Ovary (tissue), 9 donors: Measurements from ENCODE around the gene PXT1. TPM values are rescaled to one million over a fixed set of nuclear protein-coding genes. Genes with fewer than 3 reads are reported as not detected.

Source experiments
- DNase-seq, 5 donors: peaks; one replicate each; pipeline ENCODE4 v3.0.0-alpha.2; 2019 to 2020
- H3K27ac ChIP-seq, 2 donors: fragments of 200-600 bp; one replicate each; pipeline versions ENCODE4 v1.5.1 to v1.8.0; 2019 to 2022
- H3K27me3 ChIP-seq: fragments of 200-600 bp; one replicate; pipeline ENCODE4 v1.8.0; 2022
- H3K36me3 ChIP-seq: fragments of 200-600 bp; sonication (generic); one replicate; pipeline ENCODE4 v1.5.1; 2019
- H3K4me1 ChIP-seq: one replicate; pipeline ENCODE4 v1.8.1; 2013; ENCODE audit warnings: mild to moderate bottlenecking, moderate library complexity; ENCODE audit not compliant: insufficient read depth
- H3K4me3 ChIP-seq: fragments of 200-600 bp; sonication (generic); one replicate; pipeline ENCODE4 v1.5.1; 2017
- H3K9me3 ChIP-seq, 2 donors: fragments of 200-600 bp in 1 of 2; sonication (generic) in 1 of 2; one replicate each; pipeline versions ENCODE4 v1.5.1 to v1.8.1; 2013 to 2019; ENCODE audit warnings: mild to moderate bottlenecking in 1 of 2, moderate library complexity in 1 of 2
- EP300 ChIP-seq: sonication (generic); formaldehyde crosslinking; IDR thresholded peaks from one replicate; pipeline ENCODE4 v1.6.1; 2017; ENCODE audit warnings: antibody characterized with exemption
- POLR2A ChIP-seq: fragments of 450-650 bp; IDR thresholded peaks from one replicate; pipeline ENCODE4 v1.6.1; 2017; ENCODE audit warnings: antibody characterized with exemption, mild to moderate bottlenecking, moderate library complexity
- WGBS, 3 donors: extraction: QIAGEN DNeasy Blood & Tissue Kit in 1 of 3; methylation state at CpG; one replicate each; pipeline versions ENCODE4 v1.1.5 to v1.1.7; 2013 to 2017; 5-methylcytosine and 5-hydroxymethylcytosine counted together
- intact Hi-C, 4 donors: fragments of 100-400 bp; cut with DNase I; formaldehyde crosslinking; loops; one replicate each; pipeline versions ENCODE4 v1.11.0 to v1.15.1; 2022 to 2023
- polyA plus RNA-seq, 2 donors: library from polyadenylated mRNA; stranded (reverse); fragments of 200-250 nt in 1 of 2; fragments of 350-450 nt in 1 of 2; fragmentation: Illumina TruSeq in 1 of 2; extraction: RNeasy Lipid Tissue Mini Kit (QIAGEN cat#74804) in 1 of 2; gene quantifications; one replicate each; pipeline ENCODE4 v1.2.3, GENCODE V29; 2013 to 2014
- total RNA-seq, 7 donors: library from RNA; depleted of rRNA in 2 of 7; stranded (reverse); fragments of >200 nt in 2 of 7; fragmentation: NEBNext Ultra II Directional in 3 of 7; extraction: Animal tissue kit (Norgen Biotek cat#: 25700) in 3 of 7; gene quantifications; one replicate each; pipeline versions ENCODE4 v1.1.0 to v1.2.4, GENCODE V29; 2016 to 2023
- TF ChIP-seq, protein P1 (sequence below), 3 donors: fragments of 450-650 bp in 2 of 3; fragments of 200-600 bp in 1 of 3; IDR thresholded peaks; one replicate each; pipeline versions ENCODE4 v1.5.1 to v1.8.0; 2016 to 2022; ENCODE audit warnings: antibody characterized with exemption in 3 of 3, mild to moderate bottlenecking in 1 of 3
- donor health status: DM: no; HTN: no; CAD: no; lungs with moderate emphysema.
- donor health status: DM: no; HTN: no; CAD: no.
- donor health status: Bipolar disorder and iron deficiency.
- donor health status: DM: yes; HTN: yes; CAD: no.
- donor health status: DM: no; HTN: no; CAD: no.
- donor health status: DM: yes; HTN: yes; CAD: no.

Gene PXT1
- total and polyA plus RNA-seq, 9 donors, result not detected

DNA sequence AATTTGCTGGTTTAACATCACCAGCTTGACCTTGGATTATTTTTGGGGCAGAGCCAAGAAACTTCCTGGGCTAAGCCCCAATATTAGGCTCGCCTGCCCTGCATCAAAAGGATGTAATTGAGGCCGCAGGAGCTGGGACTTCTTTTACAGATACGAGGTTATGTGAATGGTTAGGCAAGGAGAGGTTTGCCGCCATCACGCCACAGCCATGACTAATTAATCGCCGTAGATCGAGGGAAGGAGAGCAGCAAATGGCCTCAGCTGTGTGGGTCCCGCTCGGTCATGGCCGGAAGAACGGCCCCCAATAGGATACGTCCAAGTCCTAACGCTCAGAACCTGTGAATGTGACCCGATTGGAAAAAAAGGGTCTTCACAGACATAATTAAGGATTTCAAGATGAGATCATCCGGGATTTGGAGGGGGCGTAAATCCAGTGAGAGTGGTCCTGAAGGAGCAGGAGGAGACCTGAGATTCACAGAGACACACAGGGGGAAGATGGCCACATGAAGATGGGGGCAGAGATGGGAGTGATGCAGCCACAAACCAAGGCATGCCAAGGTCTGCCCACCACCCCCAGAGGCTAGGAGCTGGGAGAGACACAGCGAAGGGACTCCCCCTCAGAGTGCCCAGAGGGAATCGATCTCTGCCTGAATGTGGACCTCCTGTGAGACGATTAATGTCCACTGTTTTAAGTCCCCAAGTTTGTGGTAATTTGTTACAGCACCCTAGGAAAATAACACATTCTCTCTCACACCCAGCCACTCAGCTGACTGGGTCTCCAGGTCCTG lies 96.0 kb downstream of the PXT1 start:
- Histone ChIP-seq H3K27me3 (no peaks in the 10 kb centered on the region), H3K4me3 (no peak overlapping the region), H3K4me1 (peaks cover 6% of the 10 kb centered on the region), H3K36me3 (no peaks in the 10 kb centered on the region), H3K27ac (no peak overlapping the region), H3K9me3 (no peaks in the 10 kb centered on the region)
- intact Hi-C loops, result no loop called here
- peak in 1 of 5 donors; percentile 18 for DNase-seq
- TF ChIP-seq, protein P1, sequence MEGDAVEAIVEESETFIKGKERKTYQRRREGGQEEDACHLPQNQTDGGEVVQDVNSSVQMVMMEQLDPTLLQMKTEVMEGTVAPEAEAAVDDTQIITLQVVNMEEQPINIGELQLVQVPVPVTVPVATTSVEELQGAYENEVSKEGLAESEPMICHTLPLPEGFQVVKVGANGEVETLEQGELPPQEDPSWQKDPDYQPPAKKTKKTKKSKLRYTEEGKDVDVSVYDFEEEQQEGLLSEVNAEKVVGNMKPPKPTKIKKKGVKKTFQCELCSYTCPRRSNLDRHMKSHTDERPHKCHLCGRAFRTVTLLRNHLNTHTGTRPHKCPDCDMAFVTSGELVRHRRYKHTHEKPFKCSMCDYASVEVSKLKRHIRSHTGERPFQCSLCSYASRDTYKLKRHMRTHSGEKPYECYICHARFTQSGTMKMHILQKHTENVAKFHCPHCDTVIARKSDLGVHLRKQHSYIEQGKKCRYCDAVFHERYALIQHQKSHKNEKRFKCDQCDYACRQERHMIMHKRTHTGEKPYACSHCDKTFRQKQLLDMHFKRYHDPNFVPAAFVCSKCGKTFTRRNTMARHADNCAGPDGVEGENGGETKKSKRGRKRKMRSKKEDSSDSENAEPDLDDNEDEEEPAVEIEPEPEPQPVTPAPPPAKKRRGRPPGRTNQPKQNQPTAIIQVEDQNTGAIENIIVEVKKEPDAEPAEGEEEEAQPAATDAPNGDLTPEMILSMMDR (IDR thresholded peaks at IDR 0.05), result no peak
- TF ChIP-seq POLR2A (no peak), EP300 (no peak)
- WGBS, 3 donors, result 91 to 93% (median 92%) methylated on average over 20 of the region's 20 CpGs

DNA sequence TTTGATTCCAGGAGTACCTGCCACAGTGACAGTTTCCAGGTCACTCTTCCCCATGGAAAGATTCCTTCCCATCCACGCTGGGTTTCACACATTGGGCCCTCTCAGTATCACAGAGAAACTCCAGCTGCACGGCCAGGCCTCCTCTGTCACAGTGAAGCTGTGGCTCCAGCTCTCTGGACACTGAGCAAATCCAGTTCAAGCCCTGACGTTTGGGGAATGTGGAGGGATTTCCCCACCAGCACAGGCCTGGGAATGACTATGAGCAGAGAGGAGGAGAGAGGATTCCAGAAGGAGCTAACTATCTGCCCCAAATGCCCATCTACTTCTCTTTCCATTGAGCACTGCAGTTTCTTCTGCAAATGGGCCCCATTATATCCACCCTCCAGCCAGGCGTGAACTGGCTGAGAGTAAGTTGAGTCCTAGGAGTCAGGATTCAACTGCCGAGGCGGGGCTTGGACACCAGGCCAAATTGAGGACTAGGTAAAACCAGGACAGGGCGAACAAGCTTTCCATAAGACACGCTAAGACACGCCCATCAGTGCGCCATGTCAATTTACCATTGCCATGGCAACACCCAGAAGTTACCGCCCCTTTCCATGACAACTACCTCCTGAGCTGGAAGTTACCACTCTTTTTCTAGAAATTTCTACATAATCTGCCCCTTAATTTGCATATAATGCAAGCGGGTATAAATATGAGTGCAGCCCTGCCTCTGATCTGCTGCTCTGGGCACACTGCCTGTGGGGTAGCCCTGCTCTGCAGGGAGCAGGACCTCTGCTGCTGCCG lies 96.8 kb downstream of the PXT1 start:
- H3K27ac ChIP-seq, result no peak overlapping the region
- WGBS, 3 donors, result 88 to 89% (median 88%) methylated on average over 13 of the region's 13 CpGs
- H3K4me1 ChIP-seq, result peaks cover 4% of the 10 kb centered on the region
- peak in 1 of 5 donors; percentile 29 for DNase-seq
- no peaks in the 10 kb centered on the region for H3K36me3 ChIP-seq
- no peaks in the 10 kb centered on the region for H3K27me3 ChIP-seq
- H3K4me3 ChIP-seq, result no peak overlapping the region
- intact Hi-C loops, result no loop called here
- TF ChIP-seq EP300 (no peak), POLR2A (no peak)
- TF ChIP-seq, protein P1 (IDR thresholded peaks at IDR 0.05), result no peak
- H3K9me3 ChIP-seq, result no peaks in the 10 kb centered on the region

DNA sequence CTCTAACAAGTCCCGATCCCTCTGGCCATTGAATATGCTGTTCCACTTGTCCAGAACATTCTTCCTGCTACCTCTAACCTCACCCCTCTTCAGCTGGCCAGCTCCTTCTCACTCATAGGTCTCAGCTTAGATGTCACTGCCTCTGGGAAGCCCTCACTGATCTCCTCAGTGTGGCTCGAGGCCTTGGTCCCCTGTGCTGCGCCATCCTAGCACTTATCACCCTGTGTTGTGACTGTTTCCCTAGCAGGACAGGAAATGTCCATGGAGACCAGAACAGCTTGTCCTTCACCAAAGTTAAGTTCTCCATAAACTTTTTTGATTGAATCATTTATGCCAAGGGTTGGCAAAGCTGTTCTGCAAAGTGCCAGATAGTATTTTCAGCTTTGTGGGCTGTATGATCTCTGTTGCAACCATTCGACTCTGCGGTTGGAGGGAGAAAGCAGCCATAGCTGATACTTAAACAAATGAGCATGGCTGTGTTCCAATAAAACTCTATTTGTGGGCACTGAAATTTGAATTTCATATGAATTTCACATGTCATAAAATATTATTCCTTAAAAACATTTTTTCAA lies 99.5 kb downstream of the PXT1 start:
- TF ChIP-seq, protein P1 (IDR thresholded peaks at IDR 0.05), result no peak
- TF ChIP-seq POLR2A (no peak), EP300 (no peak)
- no peaks in the 10 kb centered on the region for H3K27me3 ChIP-seq
- H3K36me3 ChIP-seq, result no peaks in the 10 kb centered on the region
- peak in 1 of 5 donors; percentile 3 for DNase-seq
- no peak overlapping the region for H3K4me3 ChIP-seq
- H3K27ac ChIP-seq, result no peak overlapping the region
- H3K9me3 ChIP-seq, result no peaks in the 10 kb centered on the region
- 86 to 94% (median 88%) methylated on average over 5 of the region's 5 CpGs for WGBS, 3 donors
- intact Hi-C loops, result no loop called here
- H3K4me1 ChIP-seq, result peaks cover 2% of the 10 kb centered on the region

DNA sequence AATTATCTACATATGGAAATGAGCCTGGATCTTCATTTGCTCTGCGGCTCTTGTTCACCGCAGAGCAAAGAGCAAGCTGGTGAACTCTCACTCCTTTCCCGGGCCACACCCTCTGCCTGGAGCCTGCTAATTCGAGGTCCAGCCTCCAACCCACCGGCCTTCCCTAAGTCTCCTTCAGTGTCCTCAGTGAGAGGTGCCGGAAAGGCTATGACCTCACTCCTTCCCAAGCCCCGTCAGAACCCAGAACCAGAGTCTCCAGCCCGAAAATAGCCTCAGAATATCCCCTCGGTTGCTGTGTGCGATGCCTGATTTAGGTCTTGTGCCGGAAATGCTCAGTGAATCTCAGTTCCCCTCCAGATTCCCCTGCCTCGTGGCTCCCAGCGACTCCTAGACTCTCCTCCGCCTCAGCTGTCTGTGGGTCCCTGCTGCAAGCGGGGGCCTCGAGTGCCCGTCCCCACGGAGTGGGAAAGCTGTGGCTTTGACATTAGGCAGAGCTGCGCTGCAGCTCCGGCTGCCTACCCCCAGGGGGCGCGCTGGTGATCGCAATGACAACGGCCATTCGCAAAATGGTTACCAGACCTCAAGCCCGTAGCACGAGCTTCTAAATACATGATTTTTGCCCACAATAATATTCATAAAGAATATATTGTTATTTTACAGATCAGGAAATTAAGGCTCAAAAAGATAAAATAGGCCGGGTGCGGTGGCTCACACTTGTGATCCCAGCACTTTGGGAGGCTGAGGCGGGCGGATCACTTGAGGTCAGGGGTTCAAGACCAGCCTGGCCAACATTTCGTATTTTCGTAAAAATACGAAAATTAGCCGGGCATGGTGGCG lies 101.8 kb downstream of the PXT1 start:
- TF ChIP-seq POLR2A, result no peak
- TF ChIP-seq, protein P1 (IDR thresholded peaks at IDR 0.05), result peak; percentile 87 to 92 (median 87)
- TF ChIP-seq EP300, result no peak
- Histone ChIP-seq H3K36me3 (no peaks in the 10 kb centered on the region), H3K9me3 (no peaks in the 10 kb centered on the region), H3K4me3 (no peak overlapping the region), H3K4me1 (peaks cover 2% of the 10 kb centered on the region), H3K27me3 (no peaks in the 10 kb centered on the region), H3K27ac (no peak overlapping the region)
- intact Hi-C loops, result no loop called here
- 25 to 29% (median 28%) methylated on average over 36 of the region's 36 CpGs for WGBS, 3 donors
- DNase-seq, result peak; percentile 71 to 89 (median 82)
